ENCODE results near the gene FAM53B. TPM values are rescaled to one million over a fixed set of nuclear protein-coding genes. Genes with fewer than 3 reads are reported as not detected.
"Not testable (repeated sequence)": the region's sequence is repeated elsewhere in the genome, so short reads cannot be mapped to it uniquely, and the experiment has no call there.

Gene FAM53B
- total RNA-seq, 1 donor from 2014 or later = 9.2 TPM

DNA sequence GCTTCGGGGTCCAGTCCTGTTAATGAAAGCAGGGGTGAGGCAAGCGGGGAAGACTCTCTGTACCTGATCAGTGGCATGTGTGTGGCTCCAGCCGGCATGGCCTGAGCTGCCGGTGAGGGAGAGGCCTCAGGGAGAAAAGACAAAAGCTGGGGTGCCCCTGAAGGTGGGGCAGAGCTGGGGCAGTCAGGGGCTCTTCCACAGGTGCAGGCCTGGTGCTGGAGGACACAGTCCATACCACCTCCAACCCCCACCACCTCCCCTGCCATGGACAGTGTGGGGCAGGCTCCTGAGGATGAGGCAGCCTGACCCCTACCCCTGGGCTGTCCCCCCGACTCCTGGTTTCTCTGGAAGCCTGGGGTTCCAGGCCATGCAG is 153.1 kb downstream of the FAM53B start:
- H3K4me3 ChIP-seq (ENCODE audit: low read depth, low read length) = no peak overlapping the region
- no peak for TF ChIP-seq CTCF (conservative IDR thresholded peaks at IDR 0.05; ENCODE audit: low read depth, low read length)
- DNase-seq (ENCODE audit: low read depth) = no peak

DNA sequence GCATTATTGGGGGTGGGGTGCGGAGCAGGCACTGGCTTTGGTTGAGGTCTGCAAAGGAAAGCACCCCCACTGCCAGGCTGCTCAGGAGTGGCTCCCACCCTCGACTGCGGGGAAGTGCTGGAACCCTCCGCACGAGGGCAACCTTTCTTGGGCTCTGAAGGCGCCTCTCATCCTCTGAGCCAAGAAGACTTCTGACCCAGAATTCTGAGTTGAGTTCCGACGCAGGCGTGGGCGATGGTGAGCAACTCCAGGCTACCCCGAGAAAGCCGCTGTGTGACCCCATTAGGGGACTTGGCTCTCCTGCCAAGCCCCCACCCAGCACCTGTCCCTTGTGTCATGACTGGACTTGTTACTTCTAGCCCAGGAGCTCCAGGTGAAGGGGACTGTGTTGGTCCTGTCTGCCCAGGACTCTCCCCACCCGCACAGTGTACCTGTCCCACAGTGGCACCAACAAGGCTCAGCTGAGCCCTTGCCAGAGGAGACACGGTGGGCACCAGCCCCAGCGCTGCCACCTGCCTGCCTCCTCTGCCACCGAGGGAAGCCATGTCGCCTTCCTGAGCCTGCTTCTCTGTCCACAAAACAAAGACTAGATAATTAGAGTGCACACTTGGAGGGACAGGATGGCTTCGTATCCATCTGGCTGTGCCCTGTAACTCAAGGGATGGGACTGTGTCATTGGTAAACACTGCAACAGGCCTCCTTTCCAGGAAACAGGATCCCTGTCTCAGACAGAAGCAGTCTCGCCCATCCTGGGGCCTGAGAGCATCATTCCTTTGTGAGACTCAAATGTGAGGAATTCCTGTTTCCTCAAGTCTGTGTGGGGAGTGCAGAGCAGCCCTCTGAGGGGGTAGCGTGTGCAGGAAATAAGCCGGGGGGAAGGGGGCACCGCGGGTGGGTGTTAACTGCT is 153.7 kb downstream of the FAM53B start:
- no peak for TF ChIP-seq CTCF (conservative IDR thresholded peaks at IDR 0.05; ENCODE audit: low read depth, low read length)
- no peak overlapping the region for H3K4me3 ChIP-seq (ENCODE audit: low read depth, low read length)
- no peak for DNase-seq (ENCODE audit: low read depth)

- no peak overlapping the region for H3K4me3 ChIP-seq (ENCODE audit: low read depth, low read length)
- no peak for DNase-seq (ENCODE audit: low read depth)
- TF ChIP-seq CTCF (conservative IDR thresholded peaks at IDR 0.05; ENCODE audit: low read depth, low read length) = no peak
These were observed 154.6 kb downstream of the FAM53B start for GRCh38 chr10:124589491-124590041.

DNA sequence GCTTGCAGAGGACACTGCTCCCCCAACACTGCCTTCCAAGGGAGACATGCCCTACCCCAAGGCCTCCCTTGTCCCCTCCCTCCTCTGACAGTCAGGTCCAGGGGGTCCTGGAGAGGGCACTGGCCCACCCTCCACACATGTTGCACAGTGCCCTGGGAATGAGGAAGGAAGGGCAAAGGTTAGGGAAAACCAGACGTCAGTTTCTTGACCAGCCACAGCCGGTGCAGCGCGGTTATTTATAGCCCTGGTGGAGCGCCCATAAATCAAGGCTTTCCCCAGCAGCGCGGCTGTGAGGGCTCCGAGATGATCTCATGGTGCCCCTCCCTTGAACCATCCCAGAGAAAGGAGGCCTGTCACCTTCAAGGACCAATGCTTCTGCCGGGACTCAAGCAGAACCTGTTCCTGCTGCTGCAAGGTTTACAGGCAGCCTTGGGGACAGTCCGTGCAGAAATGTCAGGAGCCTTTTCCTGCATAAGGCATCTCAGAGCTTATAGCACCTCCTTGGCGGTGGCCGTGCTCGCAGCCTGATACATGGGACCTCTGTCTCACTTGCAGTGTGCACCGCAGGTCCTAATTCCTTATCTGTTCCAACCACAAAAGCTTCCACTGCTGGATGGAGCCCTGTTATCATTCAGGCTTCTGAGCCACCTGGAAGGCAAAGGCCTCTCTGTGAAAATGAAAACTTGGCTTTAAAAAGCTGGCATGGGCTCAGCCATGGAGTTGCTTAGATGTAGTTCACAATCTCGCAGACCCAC is 155.3 kb downstream of the FAM53B start:
- no peak overlapping the region for H3K4me3 ChIP-seq (ENCODE audit: low read depth, low read length)
- no peak for TF ChIP-seq CTCF (conservative IDR thresholded peaks at IDR 0.05; ENCODE audit: low read depth, low read length)
- DNase-seq (ENCODE audit: low read depth) = peak; percentile 1

DNA sequence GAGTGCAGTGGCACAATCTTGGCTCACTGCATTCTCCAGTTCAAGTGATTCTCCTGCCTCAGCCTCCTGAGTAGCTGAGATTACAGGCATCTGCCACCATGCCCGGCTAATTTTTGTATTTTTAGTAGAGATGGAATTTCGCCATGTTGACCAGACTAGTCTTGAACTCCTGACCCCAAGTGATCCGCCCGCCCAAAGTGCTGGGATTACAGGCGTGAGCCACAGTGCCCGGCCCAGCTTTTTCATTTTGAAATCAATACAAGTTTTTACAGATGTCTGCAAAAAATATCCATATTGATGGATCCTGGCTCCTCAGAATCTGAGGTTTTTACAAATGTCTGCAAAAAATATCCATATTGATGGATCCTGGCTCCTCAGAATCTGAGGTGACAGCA is 155.8 kb downstream of the FAM53B start:
- DNase-seq (ENCODE audit: low read depth); H3K4me3 ChIP-seq (ENCODE audit: low read depth, low read length): not testable (repeated sequence)

- TF ChIP-seq CTCF (conservative IDR thresholded peaks at IDR 0.05; ENCODE audit: low read depth, low read length) = no peak
- H3K4me3 ChIP-seq (ENCODE audit: low read depth, low read length) = no peak overlapping the region
- DNase-seq (ENCODE audit: low read depth) = no peak
These were observed 156.4 kb downstream of the FAM53B start for GRCh38 chr10:124587811-124588211.

DNA sequence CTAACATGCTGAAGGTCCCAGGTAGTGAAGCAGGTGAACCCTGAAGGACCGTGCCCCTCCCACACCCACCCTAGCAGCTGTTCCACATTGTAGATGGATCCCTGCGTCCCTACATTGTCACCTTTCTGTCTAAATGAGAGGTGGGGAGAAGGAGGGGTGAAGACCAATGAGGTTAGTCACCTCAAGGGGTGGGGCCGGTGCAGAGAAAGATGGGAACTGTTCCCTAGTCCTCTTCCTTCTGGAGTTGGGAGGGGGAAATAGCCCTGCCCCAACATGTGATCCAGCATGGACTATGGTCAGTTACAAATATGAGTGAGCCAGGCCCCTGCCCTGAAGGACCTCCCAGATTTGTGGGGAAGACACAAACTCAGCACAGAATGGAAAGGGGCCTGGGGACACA is 158.0 kb downstream of the FAM53B start:
- no peak overlapping the region for H3K4me3 ChIP-seq (ENCODE audit: low read depth, low read length)
- no peak for TF ChIP-seq CTCF (conservative IDR thresholded peaks at IDR 0.05; ENCODE audit: low read depth, low read length)
- DNase-seq (ENCODE audit: low read depth) = no peak
